H9 (cell line): Measurements from ENCODE around the gene TBC1D20. TPM values are rescaled to one million over a fixed set of nuclear protein-coding genes. Genes with fewer than 3 reads are reported as not detected.
"Not testable (repeated sequence)": the region's sequence is repeated elsewhere in the genome, so short reads cannot be mapped to it uniquely, and the experiment has no call there.

ENCODE experiments used
- DNase-seq: peaks from one replicate; pipeline ENCODE4 v3.0.0-alpha.2; 2017
- H2AFZ ChIP-seq: one replicate; pipeline ENCODE4 v1.6.1; 2013; ENCODE audit warnings: mild to moderate bottlenecking, low read length, control low read depth, moderate library complexity
- H2AK5ac ChIP-seq: 2 replicates; pipeline ENCODE4 v1.6.1; 2013; ENCODE audit warnings: low read length, control low read depth, mixed read lengths; ENCODE audit not compliant: insufficient read length
- H2BK120ac ChIP-seq: one replicate; pipeline ENCODE4 v1.6.1; 2013; ENCODE audit warnings: low read depth, mild to moderate bottlenecking, low read length, control low read depth, inconsistent platforms; ENCODE audit not compliant: poor library complexity, severe bottlenecking
- H2BK12ac ChIP-seq: 2 replicates; pipeline ENCODE4 v1.6.1; 2013; ENCODE audit warnings: low read length, control low read depth, mixed read lengths, low read depth; ENCODE audit not compliant: insufficient read length
- H2BK15ac ChIP-seq: 2 replicates; pipeline ENCODE4 v1.6.1; 2013; ENCODE audit warnings: low read depth, low read length, control low read depth
- H2BK20ac ChIP-seq: one replicate; pipeline ENCODE4 v1.6.1; 2013; ENCODE audit warnings: low read depth, mild to moderate bottlenecking, low read length, control low read depth, inconsistent platforms; ENCODE audit not compliant: poor library complexity, severe bottlenecking
- H2BK5ac ChIP-seq: 2 replicates; pipeline ENCODE4 v1.6.1; 2013; ENCODE audit warnings: low read length, control low read depth, mixed read lengths; ENCODE audit not compliant: insufficient read length
- H3K14ac ChIP-seq: 2 replicates; pipeline ENCODE4 v1.6.1; 2013; ENCODE audit warnings: low read length, control low read depth; ENCODE audit not compliant: insufficient read depth
- H3K18ac ChIP-seq: 2 replicates; pipeline ENCODE4 v1.6.1; 2013; ENCODE audit warnings: low read depth, mild to moderate bottlenecking, mixed read lengths, low read length, control low read depth; ENCODE audit not compliant: insufficient read length
- H3K23ac ChIP-seq: 2 replicates; pipeline ENCODE4 v1.6.1; 2013; ENCODE audit warnings: low read length, control low read depth, mixed read lengths, low read depth; ENCODE audit not compliant: insufficient read length
- H3K23me2 ChIP-seq: 2 replicates; pipeline ENCODE4 v1.6.1; 2013; ENCODE audit warnings: low read depth, mild to moderate bottlenecking, mixed read lengths, low read length, control low read depth; ENCODE audit not compliant: insufficient read length, poor library complexity, severe bottlenecking
- H3K27ac ChIP-seq: 2 replicates; pipeline ENCODE4 v1.5.1; 2013; ENCODE audit warnings: low read length, control low read depth, mixed read lengths, low read depth; ENCODE audit not compliant: insufficient read length
- H3K27me3 ChIP-seq: 2 replicates; pipeline ENCODE4 v1.6.1; 2013; ENCODE audit warnings: low read length, control low read depth, inconsistent platforms; ENCODE audit not compliant: insufficient read depth
- H3K4ac ChIP-seq: 2 replicates; pipeline ENCODE4 v1.6.1; 2013; ENCODE audit warnings: low read depth, mild to moderate bottlenecking, control low read depth, inconsistent platforms, low read length, moderate library complexity
- H3K4me1 ChIP-seq: 2 replicates; pipeline ENCODE4 v1.6.1; 2013; ENCODE audit warnings: low read length, control low read depth, inconsistent platforms; ENCODE audit not compliant: insufficient read depth
- H3K4me2 ChIP-seq: 2 replicates; pipeline ENCODE4 v1.6.1; 2013; ENCODE audit warnings: low read length, control low read depth, mixed read lengths; ENCODE audit not compliant: insufficient read length, insufficient read depth
- H3K56ac ChIP-seq: 2 replicates; pipeline ENCODE4 v1.6.1; 2013; ENCODE audit warnings: low read depth, mild to moderate bottlenecking, mixed read lengths, low read length, control low read depth; ENCODE audit not compliant: insufficient read length
- H3K79me1 ChIP-seq: 2 replicates; pipeline ENCODE4 v1.6.1; 2013; ENCODE audit warnings: low read depth, mild to moderate bottlenecking, moderate library complexity, low read length, control low read depth, inconsistent platforms; ENCODE audit not compliant: insufficient read depth, poor library complexity, severe bottlenecking
- H3K79me2 ChIP-seq: 2 replicates; pipeline ENCODE4 v1.6.1; 2013; ENCODE audit warnings: low read length, control low read depth, inconsistent platforms; ENCODE audit not compliant: insufficient read depth
- H3K9ac ChIP-seq: 2 replicates; pipeline ENCODE4 v1.6.1; 2013; ENCODE audit warnings: low read length, control low read depth, mixed read lengths; ENCODE audit not compliant: insufficient read length; ENCODE audit errors: extremely low read depth
- H3K9me3 ChIP-seq: one replicate; pipeline ENCODE4 v1.6.1; 2013; ENCODE audit warnings: low read depth, low read length, inconsistent platforms; ENCODE audit not compliant: control insufficient read depth
- H3T11ph ChIP-seq: one replicate; pipeline ENCODE4 v1.6.1; 2013; ENCODE audit warnings: mild to moderate bottlenecking, low read length, control low read depth, inconsistent platforms
- H4K20me1 ChIP-seq: one replicate; pipeline ENCODE4 v1.6.1; 2013; ENCODE audit not compliant: control insufficient read depth, insufficient read length, insufficient read depth
- H4K5ac ChIP-seq: 2 replicates; pipeline ENCODE4 v1.6.1; 2013; ENCODE audit warnings: low read depth, mild to moderate bottlenecking, mixed read lengths, low read length, control low read depth; ENCODE audit not compliant: insufficient read length
- H4K8ac ChIP-seq: replicated peaks from 2 replicates; pipeline ENCODE4 v1.6.1; 2013; ENCODE audit warnings: low read length, control low read depth, mixed read lengths, low read depth; ENCODE audit not compliant: insufficient read length
- H4K91ac ChIP-seq: 2 replicates; pipeline ENCODE4 v1.6.1; 2013; ENCODE audit warnings: low read depth, mild to moderate bottlenecking, moderate library complexity, mixed read lengths, low read length, control low read depth; ENCODE audit not compliant: insufficient read length
- H3K27ac Mint-ChIP-seq, 3 experiments: 2 replicates in 2 of 3; 3 replicates in 1 of 3; pipeline ENCODE4 v1.8.0; 2020 to 2021; ENCODE audit warnings: mixed read lengths in 3 of 3, mild to moderate bottlenecking in 1 of 3, moderate library complexity in 1 of 3
- H3K27me3 Mint-ChIP-seq: 2 replicates; pipeline ENCODE4 v1.8.0; 2021; ENCODE audit warnings: low read depth, mild to moderate bottlenecking, moderate library complexity, mixed read lengths
- H3K36me3 Mint-ChIP-seq, 3 experiments: 2 replicates in 2 of 3; 3 replicates in 1 of 3; pipeline ENCODE4 v1.8.0; 2020 to 2021; ENCODE audit warnings: low read depth in 3 of 3, mixed read lengths in 3 of 3; ENCODE audit not compliant: insufficient read depth in 1 of 3
- H3K4me1 Mint-ChIP-seq, 2 experiments: 2 replicates each; pipeline ENCODE4 v1.8.0; 2020; ENCODE audit warnings: mixed read lengths in 2 of 2
- H3K4me3 Mint-ChIP-seq, 2 experiments: 2 replicates in 1 of 2; 3 replicates in 1 of 2; pipeline ENCODE4 v1.8.0; 2020 to 2021; ENCODE audit warnings: mild to moderate bottlenecking in 2 of 2, mixed read lengths in 2 of 2, moderate library complexity in 1 of 2
- H3K9me3 Mint-ChIP-seq, 2 experiments: 2 replicates in 1 of 2; 3 replicates in 1 of 2; pipeline ENCODE4 v1.8.0; 2020; ENCODE audit warnings: mild to moderate bottlenecking in 2 of 2, mixed read lengths in 2 of 2, moderate library complexity in 1 of 2
- CTCF ChIP-seq: fragments of 200-600 bp; sonication (generic); conservative IDR thresholded peaks from 3 replicates; pipeline ENCODE4 v1.8.0; 2021; ENCODE audit warnings: antibody characterized with exemption, mild to moderate bottlenecking
- WGBS: extraction: QIAGEN DNeasy Blood & Tissue Kit; methylation state at CpG from one replicate; pipeline ENCODE4 v1.1.7; 2013; ENCODE audit warnings: missing lambda C conversion rate, low lambda C conversion rate, mixed read lengths; ENCODE audit not compliant: insufficient read length; ENCODE audit errors: extremely low coverage; 5-methylcytosine and 5-hydroxymethylcytosine counted together
- total RNA-seq: library from RNA; stranded (reverse); gene quantifications from 2 replicates; pipeline ENCODE4 v1.2.1, GENCODE V29; 2021

TBC1D20 gene
- total RNA-seq, 1 experiment from 2014 or later, result 17.9 TPM

DNA sequence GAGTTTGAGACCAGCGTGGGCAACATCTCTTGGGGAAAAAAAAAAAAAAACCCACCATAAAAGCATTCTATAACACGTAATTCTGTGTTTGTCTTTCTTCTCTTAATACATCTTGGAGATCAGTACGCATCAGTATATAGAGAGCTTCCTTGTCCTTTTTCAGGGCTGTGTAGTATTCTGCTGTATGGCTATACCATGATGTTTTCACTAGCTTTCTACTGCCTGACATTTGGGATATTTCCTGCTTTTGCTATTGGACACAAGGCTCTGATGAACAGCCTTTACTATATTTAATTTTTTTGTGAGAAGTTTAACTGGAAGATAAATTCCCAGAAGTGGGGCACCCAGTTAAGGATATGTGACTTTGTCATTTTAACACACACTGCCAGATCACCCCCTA, 74.8 kb downstream of the TBC1D20 start:
- Histone ChIP-seq H3K18ac (no peak overlapping the region), H3K56ac (no peak overlapping the region), H3K79me1 (no peaks in the 10 kb centered on the region), H2BK120ac (no peak overlapping the region), H2BK15ac (no peak overlapping the region), H2AFZ (no peak overlapping the region), H3K9ac (no peak overlapping the region), H3K4me1 (no peaks in the 10 kb centered on the region), H4K91ac (no peak overlapping the region), H3K9me3 (no peaks in the 10 kb centered on the region), H3K23me2 (no peaks in the 10 kb centered on the region), H3K4me2 (no peak overlapping the region), H3K23ac (no peak overlapping the region), H3K4ac (no peak overlapping the region), H3K79me2 (peaks cover 2% of the 10 kb centered on the region; the same call in 1 of the 2 replicates), H2BK12ac (no peak overlapping the region), H4K20me1 (no peaks in the 10 kb centered on the region), H3K14ac (no peak overlapping the region), H3T11ph (no peak overlapping the region), H4K5ac (no peak overlapping the region), H3K27me3 (no peaks in the 10 kb centered on the region), H2BK20ac (no peak overlapping the region), H2AK5ac (no peak overlapping the region), H2BK5ac (no peak overlapping the region), H3K27ac (no peak overlapping the region), H4K8ac (no peak overlapping the region)
- DNase-seq, result no peak
- H3K4me3 Mint-ChIP-seq, result no peak overlapping the region
- no peak overlapping the region for H3K27ac Mint-ChIP-seq
- H3K4me1 Mint-ChIP-seq, result peaks cover 0 to 3% of the 10 kb centered on the region in 2 experiments; a peak in 1 of 4 replicates
- no peaks in the 10 kb centered on the region for H3K27me3 Mint-ChIP-seq
- no CpG with 5 or more reads among the region's 3 CpGs for WGBS
- H3K9me3 Mint-ChIP-seq, result no peaks in the 10 kb centered on the region
- TF ChIP-seq CTCF, result no peak
- peaks cover 6 to 44% (median 22%) of the 10 kb centered on the region in 3 experiments; a peak in 6 of 7 replicates for H3K36me3 Mint-ChIP-seq

- H4K8ac ChIP-seq, H3K27ac ChIP-seq, H3K4me1 Mint-ChIP-seq, H3K79me2 ChIP-seq, H3K56ac ChIP-seq, H3K79me1 ChIP-seq, H2AK5ac ChIP-seq, H2AFZ ChIP-seq, H3K4me3 Mint-ChIP-seq, H3K9me3 ChIP-seq, H2BK120ac ChIP-seq, H4K20me1 ChIP-seq, H3K27me3 Mint-ChIP-seq, H3K23me2 ChIP-seq, H3K9me3 Mint-ChIP-seq, H3K23ac ChIP-seq, H3K4me1 ChIP-seq, H3K27me3 ChIP-seq, DNase-seq, H2BK15ac ChIP-seq, H2BK12ac ChIP-seq, H3K18ac ChIP-seq, H3K4me2 ChIP-seq, H2BK5ac ChIP-seq, H3K14ac ChIP-seq, H4K5ac ChIP-seq, H3K4ac ChIP-seq, H3K27ac Mint-ChIP-seq, H2BK20ac ChIP-seq, H4K91ac ChIP-seq, H3T11ph ChIP-seq, H3K9ac ChIP-seq: not testable (repeated sequence)
- peaks cover 6 to 38% (median 17%) of the 10 kb centered on the region in 3 experiments; a peak in 6 of 7 replicates for H3K36me3 Mint-ChIP-seq
- no CpG with 5 or more reads among the region's 8 CpGs for WGBS
These were observed 75.7 kb downstream of the TBC1D20 start for GRCh38 chr20:386634-387033.
